SU-DHL-6 (cell line): ENCODE measurements around the gene ANKRD13C.

Experiments used
- H2AFZ ChIP-seq: fragments of 200-600 bp; sonication (generic); 2 replicates; pipeline ENCODE4 v1.6.1; 2014; ENCODE audit warnings: low read depth, mild to moderate bottlenecking, moderate library complexity, mixed read lengths, antibody characterized with exemption, low read length; ENCODE audit not compliant: severe bottlenecking
- H3F3A ChIP-seq: fragments of 200-600 bp; shearing (Covaris generic); 2 replicates; pipeline ENCODE4 v1.6.0; 2016; ENCODE audit warnings: antibody characterized with exemption, mild to moderate bottlenecking; ENCODE audit not compliant: insufficient read depth
- H3K27ac ChIP-seq: fragments of 200-600 bp; sonication (generic); 2 replicates; pipeline ENCODE4 v1.5.1; 2016; ENCODE audit warnings: low read depth, mild to moderate bottlenecking, low read length, moderate library complexity, mixed read lengths
- H3K27me3 ChIP-seq: fragments of 200-600 bp; sonication (generic), shearing (Covaris generic); 2 replicates; pipeline ENCODE4 v1.6.0; 2014; ENCODE audit warnings: mild to moderate bottlenecking, low read length
- H3K36me3 ChIP-seq: fragments of 200-600 bp; sonication (generic); 2 replicates; pipeline ENCODE4 v1.6.1; 2014; ENCODE audit warnings: mild to moderate bottlenecking, low read length, mixed read lengths
- H3K4me2 ChIP-seq: fragments of 300-600, 200-600 bp; shearing (Covaris generic), sonication (generic); 2 replicates; pipeline ENCODE4 v1.6.0; 2014; ENCODE audit warnings: low read length, low read depth, mild to moderate bottlenecking; ENCODE audit not compliant: poor library complexity, severe bottlenecking
- H3K4me3 ChIP-seq: fragments of 200-600 bp; sonication (generic); 2 replicates; pipeline ENCODE4 v1.5.1; 2014; ENCODE audit warnings: antibody characterized with exemption, low read length, mild to moderate bottlenecking, mixed read lengths; ENCODE audit not compliant: insufficient read depth, poor library complexity, severe bottlenecking
- H3K79me2 ChIP-seq: fragments of 200-600 bp; sonication (generic); 2 replicates; pipeline ENCODE4 v1.6.1; 2014; ENCODE audit warnings: mild to moderate bottlenecking, low read length, moderate library complexity; ENCODE audit not compliant: insufficient read depth
- H3K9ac ChIP-seq: fragments of 200-600 bp; sonication (generic); 2 replicates; pipeline ENCODE4 v1.7.0; 2014; ENCODE audit warnings: mild to moderate bottlenecking, low read length
- H3K9me2 ChIP-seq: fragments of 200-600 bp; sonication (generic); replicated peaks from 2 replicates; pipeline ENCODE4 v1.6.1; 2014; ENCODE audit warnings: low read length; ENCODE audit not compliant: insufficient read depth
- H3K9me3 ChIP-seq: fragments of 200-600 bp; sonication (generic); 2 replicates; pipeline ENCODE4 v1.6.1; 2014; ENCODE audit warnings: low read length, mixed read lengths; ENCODE audit not compliant: insufficient read depth
- H4K20me1 ChIP-seq: fragments of 200-600 bp; sonication (generic); 2 replicates; pipeline ENCODE4 v1.6.1; 2014; ENCODE audit warnings: low read depth, mild to moderate bottlenecking, antibody characterized with exemption, low read length, moderate library complexity, mixed read lengths
- CTCF ChIP-seq: fragments of 200-600 bp; sonication (generic); IDR thresholded peaks from one replicate; pipeline ENCODE4 v1.5.1; 2017; ENCODE audit warnings: antibody characterized with exemption, mild to moderate bottlenecking, low read length, moderate library complexity; ENCODE audit not compliant: insufficient read depth, poor library complexity, severe bottlenecking
- EZH2phosphoT487 ChIP-seq: fragments of 200-600 bp; sonication (generic), shearing (Covaris generic); conservative IDR thresholded peaks from 2 replicates; pipeline ENCODE4 v1.6.1; 2018; ENCODE audit warnings: mild to moderate bottlenecking, antibody characterized with exemption, low read length, moderate library complexity, mixed read lengths

The ANKRD13C gene

GRCh38 chr1:70247768-70248167 lies 106.8 kb downstream of the ANKRD13C start:
- H3K79me2 ChIP-seq: no peaks in the 10 kb centered on the region
- H3F3A ChIP-seq: peaks cover 38% of the 10 kb centered on the region
- no peak overlapping the region for H3K27ac ChIP-seq
- TF ChIP-seq CTCF (no peak), EZH2phosphoT487 (no peak)
- no peaks in the 10 kb centered on the region for H3K27me3 ChIP-seq
- no peak overlapping the region for H3K4me3 ChIP-seq
- peaks cover 95% of the 10 kb centered on the region for H3K36me3 ChIP-seq
- no peaks in the 10 kb centered on the region for H3K9me2 ChIP-seq
- no peak overlapping the region for H2AFZ ChIP-seq
- H3K9me3 ChIP-seq: no peaks in the 10 kb centered on the region
- no peak overlapping the region for H3K9ac ChIP-seq
- H3K4me2 ChIP-seq: no peak overlapping the region
- no peaks in the 10 kb centered on the region for H4K20me1 ChIP-seq

- no peak overlapping the region for H3K27ac ChIP-seq
- H3F3A ChIP-seq: peaks cover 32% of the 10 kb centered on the region
- H2AFZ ChIP-seq: no peak overlapping the region
- no peak for TF ChIP-seq EZH2phosphoT487
- TF ChIP-seq CTCF: no peak
- H3K36me3 ChIP-seq: peaks cover 93% of the 10 kb centered on the region
- H3K27me3 ChIP-seq: no peaks in the 10 kb centered on the region
- no peaks in the 10 kb centered on the region for H4K20me1 ChIP-seq
- H3K9ac ChIP-seq: no peak overlapping the region
- H3K4me3 ChIP-seq: no peak overlapping the region
- no peaks in the 10 kb centered on the region for H3K9me3 ChIP-seq
- H3K4me2 ChIP-seq: no peak overlapping the region
- no peaks in the 10 kb centered on the region for H3K79me2 ChIP-seq
- H3K9me2 ChIP-seq: no peaks in the 10 kb centered on the region
Measured at GRCh38 chr1:70247122-70247521, 107.4 kb downstream of the ANKRD13C start.

- Histone ChIP-seq H3K9me2 (no peaks in the 10 kb centered on the region), H3K4me2 (no peak overlapping the region), H2AFZ (no peak overlapping the region), H3K4me3 (no peak overlapping the region), H3K9ac (no peak overlapping the region), H3K27me3 (no peaks in the 10 kb centered on the region), H3K9me3 (no peaks in the 10 kb centered on the region), H3K79me2 (peaks cover 35% of the 10 kb centered on the region), H4K20me1 (peaks cover 7% of the 10 kb centered on the region), H3F3A (peaks cover 5% of the 10 kb centered on the region; the same call in 1 of the 2 replicates), H3K27ac (no peak overlapping the region), H3K36me3 (peaks cover 87% of the 10 kb centered on the region)
- TF ChIP-seq EZH2phosphoT487 (no peak), CTCF (no peak)
Measured at GRCh38 chr1:70239940-70240339, 114.6 kb downstream of the ANKRD13C start.

GRCh38 chr1:70234733-70235132 lies 119.8 kb downstream of the ANKRD13C start:
- no peak overlapping the region for H3K4me3 ChIP-seq
- H2AFZ ChIP-seq: no peak overlapping the region
- H3K27me3 ChIP-seq: no peaks in the 10 kb centered on the region
- no peaks in the 10 kb centered on the region for H3K9me2 ChIP-seq
- H3K4me2 ChIP-seq: no peak overlapping the region
- H3F3A ChIP-seq: peaks cover 5% of the 10 kb centered on the region; the same call in 1 of the 2 replicates
- H3K27ac ChIP-seq: no peak overlapping the region
- H3K9ac ChIP-seq: no peak overlapping the region
- peaks cover 20% of the 10 kb centered on the region for H4K20me1 ChIP-seq
- H3K9me3 ChIP-seq: no peaks in the 10 kb centered on the region
- H3K36me3 ChIP-seq: peaks cover 93% of the 10 kb centered on the region
- peaks cover 27% of the 10 kb centered on the region for H3K79me2 ChIP-seq
- TF ChIP-seq CTCF (no peak), EZH2phosphoT487 (no peak)
